Measurements from ENCODE around the gene NKD1. TPM values are rescaled to one million over a fixed set of nuclear protein-coding genes. Genes with fewer than 3 reads are reported as not detected.

The NKD1 gene
- total and polyA plus RNA-seq, 2 donors (not counting 1 experiment from before 2014, with no cell fraction given): 0.16 to 1.9 TPM

GRCh38 chr16:50617646-50618184, 69.5 kb downstream of the NKD1 start:
- ATAC-seq (ENCODE audit: low read depth) (no peak), DNase-seq (no peak)
- Histone ChIP-seq H3K27me3 (replicated peaks in 1 of 4; ENCODE audit: control extremely low read depth in 1 of 4, control insufficient read depth in 3 of 4, insufficient read depth in 4 of 4, low read length in 3 of 4) (no peaks in the 10 kb centered on the region), H3K4me2 (replicated peaks; ENCODE audit: low read depth, low read length, poor library complexity, severe bottlenecking) (no peak overlapping the region), H3K4me1 (ENCODE audit: control insufficient read depth in 2 of 2, insufficient read depth in 2 of 2, low read length in 2 of 2) (no peaks in the 10 kb centered on the region), H3K36me3 (replicated peaks in 1 of 2; ENCODE audit: control extremely low read depth in 1 of 2, control insufficient read depth in 1 of 2, extremely low read depth in 1 of 2, insufficient read depth in 2 of 2, low read length in 1 of 2) (no peaks in the 10 kb centered on the region), H3K27ac (ENCODE audit: low read length in 2 of 2) (no peak overlapping the region), H3K79me2 (ENCODE audit: control insufficient read depth, insufficient read depth, low read length) (no peaks in the 10 kb centered on the region), H3K9ac (ENCODE audit: low read length) (no peak overlapping the region), H2AFZ (ENCODE audit: insufficient read depth, low read depth, low read length, poor library complexity, severe bottlenecking) (no peak overlapping the region), H3K4me3 (ENCODE audit: control extremely low read depth in 1 of 5, extremely low read depth in 1 of 5, insufficient read depth in 1 of 5, low read depth in 2 of 5, low read length in 4 of 5) (no peak overlapping the region), H3K9me3 (ENCODE audit: control extremely low read depth in 1 of 3, control insufficient read depth in 2 of 3, insufficient read depth in 1 of 3, low read length in 2 of 3) (peaks cover 0 to 2% (median 0%) of the 10 kb centered on the region in 3 donors), H4K20me1 (ENCODE audit: control insufficient read depth, insufficient read depth, low read length, poor library complexity, severe bottlenecking) (no peaks in the 10 kb centered on the region)
- WGBS (ENCODE audit: insufficient coverage): 100% methylated on average over 1 of the region's 2 CpGs
- Mint-ChIP-seq H3K9me3 (ENCODE audit: insufficient read depth) (no peaks in the 10 kb centered on the region), H3K4me1 (no peaks in the 10 kb centered on the region), H3K27me3 (peaks cover 4% of the 10 kb centered on the region), H3K4me3 (no peak overlapping the region), H3K27ac (no peak overlapping the region)
- no peak for TF ChIP-seq EZH2 (IDR thresholded peaks at IDR 0.05; ENCODE audit: borderline replicate concordance, insufficient read depth, low read depth, low read length, poor library complexity, severe bottlenecking)
- no peak for TF ChIP-seq CTCF (IDR thresholded peaks at IDR 0.05)
- ChIA-PET POLR2A (no interaction called here), CTCF (no interaction called here)
- intact Hi-C loops (cut with micrococcal nuclease): no loop called here

GRCh38 chr16:50618238-50618918, 70.2 kb downstream of the NKD1 start:
- Histone ChIP-seq H3K36me3 (replicated peaks in 1 of 2; ENCODE audit: control extremely low read depth in 1 of 2, control insufficient read depth in 1 of 2, extremely low read depth in 1 of 2, insufficient read depth in 2 of 2, low read length in 1 of 2) (no peaks in the 10 kb centered on the region), H3K4me3 (ENCODE audit: control extremely low read depth in 1 of 5, extremely low read depth in 1 of 5, insufficient read depth in 1 of 5, low read depth in 2 of 5, low read length in 4 of 5) (no peak overlapping the region), H3K9ac (ENCODE audit: low read length) (no peak overlapping the region), H3K4me2 (replicated peaks; ENCODE audit: low read depth, low read length, poor library complexity, severe bottlenecking) (no peak overlapping the region), H2AFZ (ENCODE audit: insufficient read depth, low read depth, low read length, poor library complexity, severe bottlenecking) (no peak overlapping the region), H3K9me3 (ENCODE audit: control extremely low read depth in 1 of 3, control insufficient read depth in 2 of 3, insufficient read depth in 1 of 3, low read length in 2 of 3) (peaks cover 0 to 2% (median 0%) of the 10 kb centered on the region in 3 donors), H3K79me2 (ENCODE audit: control insufficient read depth, insufficient read depth, low read length) (no peaks in the 10 kb centered on the region), H3K27ac (ENCODE audit: low read length in 2 of 2) (no peak overlapping the region), H4K20me1 (ENCODE audit: control insufficient read depth, insufficient read depth, low read length, poor library complexity, severe bottlenecking) (no peaks in the 10 kb centered on the region), H3K4me1 (ENCODE audit: control insufficient read depth in 2 of 2, insufficient read depth in 2 of 2, low read length in 2 of 2) (no peaks in the 10 kb centered on the region), H3K27me3 (replicated peaks in 1 of 4; ENCODE audit: control extremely low read depth in 1 of 4, control insufficient read depth in 3 of 4, insufficient read depth in 4 of 4, low read length in 3 of 4) (no peaks in the 10 kb centered on the region)
- POLR2A ChIA-PET: no interaction called here
- Mint-ChIP-seq H3K27me3 (no peaks in the 10 kb centered on the region), H3K4me1 (no peaks in the 10 kb centered on the region), H3K27ac (no peak overlapping the region), H3K4me3 (no peak overlapping the region), H3K9me3 (ENCODE audit: insufficient read depth) (no peaks in the 10 kb centered on the region)
- DNase-seq: no peak
- CTCF ChIA-PET: interaction anchor here (0.5 kb wide), 1 partner anchor 108 kb away, joined by 3 read pairs; no protein-coding TSS in a partner anchor
- TF ChIP-seq CTCF (IDR thresholded peaks at IDR 0.05): no peak
- intact Hi-C loops (cut with micrococcal nuclease): no loop called here
- 90% methylated on average over 10 of the region's 12 CpGs for WGBS (ENCODE audit: insufficient coverage)
- no peak for ATAC-seq (ENCODE audit: low read depth)
